ENCODE measurements around the gene MECP2.
"Not testable (repeated sequence)": the region's sequence is repeated elsewhere in the genome, so short reads cannot be mapped to it uniquely, and the experiment has no call there.

The MECP2 gene

GRCh38 chrX:153991013-153991580, 106.4 kb downstream of the MECP2 start:
- DNase-seq (ENCODE audit: low spot score): no peak

- DNase-seq (ENCODE audit: low spot score): no peak
Measured at GRCh38 chrX:153989973-153990655, 107.4 kb downstream of the MECP2 start.

GRCh38 chrX:153988493-153988892, 109.0 kb downstream of the MECP2 start:
- no peak for DNase-seq (ENCODE audit: low spot score)

GRCh38 chrX:153984351-153985178, 113.0 kb downstream of the MECP2 start:
- DNase-seq (ENCODE audit: low spot score): peak; percentile 31

- DNase-seq (ENCODE audit: low spot score): no peak
Measured at GRCh38 chrX:153983321-153983801, 114.2 kb downstream of the MECP2 start.

- no peak for DNase-seq (ENCODE audit: low spot score)
Measured at GRCh38 chrX:153981771-153982533, 115.6 kb downstream of the MECP2 start.

- no peak for DNase-seq (ENCODE audit: low spot score)
Measured at GRCh38 chrX:153981231-153981630, 116.3 kb downstream of the MECP2 start.

- not testable (repeated sequence) for DNase-seq (ENCODE audit: low spot score)
Measured at GRCh38 chrX:153980394-153980793, 117.1 kb downstream of the MECP2 start.

GRCh38 chrX:153974726-153975286, 122.7 kb downstream of the MECP2 start:
- no peak for DNase-seq (ENCODE audit: low spot score)

- no peak for DNase-seq (ENCODE audit: low spot score)
Measured at GRCh38 chrX:153974003-153974725, 123.4 kb downstream of the MECP2 start.

GRCh38 chrX:153973127-153974002, 124.2 kb downstream of the MECP2 start:
- DNase-seq (ENCODE audit: low spot score): no peak

GRCh38 chrX:153972368-153973126, 125.0 kb downstream of the MECP2 start, which contains the start of gene TMEM187:
TSS of gene TMEM187 (plus strand) at chrX:153972754. CDS start at chrX:153982063, 9,309 bp downstream.
- peak; percentile 86 for DNase-seq (ENCODE audit: low spot score)
